B cell (primary cell): ENCODE results near the gene NHS. TPM values are rescaled to one million over a fixed set of nuclear protein-coding genes. Genes with fewer than 3 reads are reported as not detected.

Source experiments
- ATAC-seq: fragments of 200-7000 bp; cut with Tn5 transposase; one replicate; pipeline ENCODE4 v1.10.0; 2021; ENCODE audit warnings: low read depth, mild to moderate bottlenecking, moderate number of reproducible peaks, moderate library complexity
- CTCF ChIA-PET: fragments of 350-600 bp; sonication (Branson Sonifier 250); formaldehyde crosslinking; loops from one replicate; lab custom pipeline; 2021; ENCODE audit warnings: antibody characterized with exemption, inconsistent platforms; lab: Charles Lee
- POLR2A ChIA-PET: fragments of 350-600 bp; sonication (Branson Sonifier 250); formaldehyde crosslinking; loops from one replicate; lab custom pipeline; 2021; ENCODE audit warnings: antibody characterized with exemption; lab: Charles Lee
- DNase-seq: peaks from one replicate; pipeline ENCODE4 v3.0.0; 2013
- H2AFZ ChIP-seq: 2 replicates; pipeline ENCODE4 v1.6.1; 2012; ENCODE audit warnings: mild to moderate bottlenecking, low read depth, low read length; ENCODE audit not compliant: insufficient read depth, poor library complexity, severe bottlenecking
- H3K27ac ChIP-seq, 2 donors: 1 replicate in 1 of 2; 2 replicates in 1 of 2; pipeline ENCODE4 v1.5.1; 2012 to 2013; ENCODE audit warnings: low read length in 2 of 2, mild to moderate bottlenecking in 2 of 2, moderate library complexity in 1 of 2
- H3K27me3 ChIP-seq, 4 experiments: fragments of 200-600 bp in 1 of 4; sonication (generic) in 1 of 4; replicated peaks in 1 of 4; 1 replicate in 2 of 4; 2 replicates in 2 of 4; pipeline versions ENCODE4 v1.6.1 to v1.7.0; 2013 to 2016; ENCODE audit warnings: low read length in 3 of 4, mild to moderate bottlenecking in 2 of 4, mixed read lengths in 1 of 4, moderate library complexity in 1 of 4; ENCODE audit not compliant: insufficient read depth in 4 of 4, control insufficient read depth in 3 of 4; ENCODE audit errors: control extremely low read depth in 1 of 4
- H3K36me3 ChIP-seq, 2 experiments: replicated peaks in 1 of 2; 1 replicate in 1 of 2; 2 replicates in 1 of 2; pipeline versions ENCODE4 v1.6.1 to v1.7.1; 2013; ENCODE audit warnings: low read length in 1 of 2; ENCODE audit not compliant: insufficient read depth in 2 of 2, control insufficient read depth in 1 of 2; ENCODE audit errors: control extremely low read depth in 1 of 2, extremely low read depth in 1 of 2
- H3K4me1 ChIP-seq, 2 donors: fragments of 200-600 bp in 1 of 2; sonication (generic) in 1 of 2; 1 replicate in 1 of 2; 2 replicates in 1 of 2; pipeline versions ENCODE4 v1.5.1 to v1.6.1; 2013 to 2017; ENCODE audit warnings: low read length in 2 of 2; ENCODE audit not compliant: control insufficient read depth in 2 of 2, insufficient read depth in 2 of 2
- H3K4me2 ChIP-seq: replicated peaks from 2 replicates; pipeline ENCODE3; 2012; ENCODE audit warnings: mild to moderate bottlenecking, low read depth, low read length; ENCODE audit not compliant: poor library complexity, severe bottlenecking
- H3K4me3 ChIP-seq, 5 experiments: fragments of 200-600 bp in 1 of 5; sonication (generic) in 1 of 5; 1 replicate in 3 of 5; 2 replicates in 2 of 5; pipeline versions ENCODE4 v1.5.1 to v1.7.0; 2011 to 2016; ENCODE audit warnings: low read length in 4 of 5, mild to moderate bottlenecking in 4 of 5, low read depth in 2 of 5, control low read depth in 1 of 5, moderate library complexity in 1 of 5; ENCODE audit not compliant: insufficient read depth in 1 of 5; ENCODE audit errors: control extremely low read depth in 1 of 5, extremely low read depth in 1 of 5
- H3K79me2 ChIP-seq: fragments of 200-600 bp; sonication (generic); one replicate; pipeline ENCODE4 v1.6.0; 2016; ENCODE audit warnings: low read length; ENCODE audit not compliant: control insufficient read depth, insufficient read depth
- H3K9ac ChIP-seq: fragments of 200-600 bp; sonication (generic); 2 replicates; pipeline ENCODE4 v1.6.1; 2017; ENCODE audit warnings: mild to moderate bottlenecking, low read length, moderate library complexity
- H3K9me3 ChIP-seq, 3 donors: one replicate each; pipeline versions ENCODE4 v1.6.1 to v1.7.1; 2013; ENCODE audit warnings: low read length in 2 of 3; ENCODE audit not compliant: control insufficient read depth in 2 of 3, insufficient read depth in 1 of 3; ENCODE audit errors: control extremely low read depth in 1 of 3
- H4K20me1 ChIP-seq: 2 replicates; pipeline ENCODE4 v1.6.0; 2012; ENCODE audit warnings: mild to moderate bottlenecking, low read length; ENCODE audit not compliant: insufficient read depth, control insufficient read depth, poor library complexity, severe bottlenecking
- H3K27ac Mint-ChIP-seq: one replicate; pipeline ENCODE4 v1.8.0; 2021; ENCODE audit warnings: mixed read lengths
- H3K27me3 Mint-ChIP-seq: one replicate; pipeline ENCODE4 v1.8.0; 2021; ENCODE audit warnings: mixed read lengths
- H3K4me1 Mint-ChIP-seq: one replicate; pipeline ENCODE4 v1.8.0; 2021; ENCODE audit warnings: mixed read lengths
- H3K4me3 Mint-ChIP-seq: one replicate; pipeline ENCODE4 v1.8.0; 2021; ENCODE audit warnings: mixed read lengths
- H3K9me3 Mint-ChIP-seq: one replicate; pipeline ENCODE4 v1.8.0; 2022; ENCODE audit warnings: mixed read lengths; ENCODE audit not compliant: insufficient read depth
- EZH2 ChIP-seq: IDR thresholded peaks from 2 replicates; pipeline ENCODE4 v1.6.1; 2012; ENCODE audit warnings: borderline replicate concordance, low read depth, mild to moderate bottlenecking, moderate library complexity, low read length; ENCODE audit not compliant: insufficient read depth, poor library complexity, severe bottlenecking
- WGBS: methylation state at CpG from one replicate; pipeline ENCODE4 v1.1.5; 2013; ENCODE audit warnings: missing lambda C conversion rate; ENCODE audit not compliant: insufficient coverage; 5-methylcytosine and 5-hydroxymethylcytosine counted together
- intact Hi-C: fragments of 100-400 bp; cut with micrococcal nuclease; formaldehyde crosslinking; loops from one replicate; pipeline ENCODE4 v1.10.0; 2022
- polyA plus RNA-seq: library from polyadenylated mRNA; depleted of rRNA; stranded (reverse); fragments of >200 nt; gene quantifications from 2 replicates; pipeline ENCODE4 v1.2.3, GENCODE V29; 2012
- total RNA-seq, 2 donors: library from RNA; stranded (reverse); fragments of 120-200 nt in 1 of 2; gene quantifications; 1 replicate in 1 of 2; 2 replicates in 1 of 2; pipeline versions ENCODE4 v1.2.3 to v1.2.4, GENCODE V29; 2013 to 2022
- TF ChIP-seq, protein P1 (sequence below): fragments of 200-600 bp; IDR thresholded peaks from one replicate; pipeline ENCODE4 v1.8.0; 2022; ENCODE audit warnings: antibody characterized with exemption, mild to moderate bottlenecking

NHS gene
- total and polyA plus RNA-seq, 2 donors (not counting 1 experiment from before 2014, with no cell fraction given) = not detected

DNA sequence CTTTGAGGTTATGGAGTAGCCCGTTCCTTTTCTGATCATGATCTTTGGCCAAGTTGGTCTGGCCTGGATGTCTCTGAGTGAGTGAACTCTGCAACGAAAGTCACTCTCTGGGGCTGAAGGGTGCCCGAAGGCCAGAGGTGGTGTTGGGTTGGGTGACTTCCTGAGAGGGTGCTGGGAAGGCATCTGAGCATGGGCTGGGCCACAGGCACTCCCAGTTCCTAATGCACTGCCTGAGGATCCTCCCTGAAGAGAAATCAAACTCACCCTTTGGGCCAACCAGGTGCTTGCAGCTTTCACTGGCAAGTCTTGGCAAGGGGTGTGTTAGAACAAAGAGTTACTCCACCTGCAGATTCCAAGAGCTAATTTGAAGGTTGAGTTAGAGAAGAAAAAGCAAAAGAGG lies 295.9 kb downstream of the NHS start:
- Histone ChIP-seq H2AFZ (no peak overlapping the region), H3K27ac (no peak overlapping the region), H3K4me2 (no peak overlapping the region), H3K9me3 (no peaks in the 10 kb centered on the region), H3K79me2 (no peaks in the 10 kb centered on the region), H3K4me1 (no peaks in the 10 kb centered on the region), H3K4me3 (no peak overlapping the region), H3K9ac (no peak overlapping the region), H3K27me3 (no peaks in the 10 kb centered on the region), H3K36me3 (no peaks in the 10 kb centered on the region), H4K20me1 (no peaks in the 10 kb centered on the region)
- Mint-ChIP-seq H3K9me3 (no peaks in the 10 kb centered on the region), H3K4me1 (no peaks in the 10 kb centered on the region), H3K27ac (no peak overlapping the region), H3K4me3 (no peak overlapping the region), H3K27me3 (peaks cover 4% of the 10 kb centered on the region)
- no peak for DNase-seq
- TF ChIP-seq EZH2 = no peak
- TF ChIP-seq, protein P1, sequence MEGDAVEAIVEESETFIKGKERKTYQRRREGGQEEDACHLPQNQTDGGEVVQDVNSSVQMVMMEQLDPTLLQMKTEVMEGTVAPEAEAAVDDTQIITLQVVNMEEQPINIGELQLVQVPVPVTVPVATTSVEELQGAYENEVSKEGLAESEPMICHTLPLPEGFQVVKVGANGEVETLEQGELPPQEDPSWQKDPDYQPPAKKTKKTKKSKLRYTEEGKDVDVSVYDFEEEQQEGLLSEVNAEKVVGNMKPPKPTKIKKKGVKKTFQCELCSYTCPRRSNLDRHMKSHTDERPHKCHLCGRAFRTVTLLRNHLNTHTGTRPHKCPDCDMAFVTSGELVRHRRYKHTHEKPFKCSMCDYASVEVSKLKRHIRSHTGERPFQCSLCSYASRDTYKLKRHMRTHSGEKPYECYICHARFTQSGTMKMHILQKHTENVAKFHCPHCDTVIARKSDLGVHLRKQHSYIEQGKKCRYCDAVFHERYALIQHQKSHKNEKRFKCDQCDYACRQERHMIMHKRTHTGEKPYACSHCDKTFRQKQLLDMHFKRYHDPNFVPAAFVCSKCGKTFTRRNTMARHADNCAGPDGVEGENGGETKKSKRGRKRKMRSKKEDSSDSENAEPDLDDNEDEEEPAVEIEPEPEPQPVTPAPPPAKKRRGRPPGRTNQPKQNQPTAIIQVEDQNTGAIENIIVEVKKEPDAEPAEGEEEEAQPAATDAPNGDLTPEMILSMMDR = no peak
- no CpG with 5 or more reads among the region's 3 CpGs for WGBS
- ATAC-seq = no peak
- ChIA-PET POLR2A (no interaction called here), CTCF (no interaction called here)
- intact Hi-C loops = no loop called here

DNA sequence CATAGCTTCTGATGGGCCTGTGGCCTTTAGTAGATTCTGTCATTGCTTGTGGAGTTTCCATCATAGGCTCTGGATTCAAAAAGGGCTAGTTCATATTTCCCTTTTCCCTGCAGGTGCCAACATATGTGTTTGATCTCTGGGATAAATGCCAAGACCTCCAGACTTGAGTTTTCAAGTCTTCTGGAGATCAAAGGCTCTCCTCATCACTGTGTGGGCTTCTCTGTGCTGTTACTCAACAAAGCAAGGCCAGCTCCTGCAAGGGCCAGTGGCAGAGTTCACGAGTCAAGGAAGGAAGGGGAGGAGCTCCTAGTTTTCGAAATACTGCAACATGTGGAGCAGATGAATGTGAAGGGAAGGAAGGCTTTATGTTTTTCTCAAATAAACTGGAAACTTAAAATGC lies 299.6 kb downstream of the NHS start:
- H4K20me1 ChIP-seq = no peaks in the 10 kb centered on the region
- H3K9ac ChIP-seq = no peak overlapping the region
- H3K27me3 ChIP-seq = no peaks in the 10 kb centered on the region
- ChIA-PET CTCF (no interaction called here), POLR2A (no interaction called here)
- H3K4me1 ChIP-seq = no peaks in the 10 kb centered on the region
- no peaks in the 10 kb centered on the region for H3K4me1 Mint-ChIP-seq
- ATAC-seq (no peak), DNase-seq (no peak)
- H3K4me3 Mint-ChIP-seq = no peak overlapping the region
- no peaks in the 10 kb centered on the region for H3K36me3 ChIP-seq
- no peak overlapping the region for H3K27ac Mint-ChIP-seq
- no peak overlapping the region for H3K4me3 ChIP-seq
- H3K4me2 ChIP-seq = no peak overlapping the region
- no CpG with 5 or more reads among the region's 2 CpGs for WGBS
- H3K27ac ChIP-seq = no peak overlapping the region
- H3K9me3 ChIP-seq = no peaks in the 10 kb centered on the region
- no peak overlapping the region for H2AFZ ChIP-seq
- intact Hi-C loops = no loop called here
- H3K27me3 Mint-ChIP-seq = no peaks in the 10 kb centered on the region
- TF ChIP-seq, protein P1 = no peak
- TF ChIP-seq EZH2 = no peak
- no peaks in the 10 kb centered on the region for H3K9me3 Mint-ChIP-seq
- H3K79me2 ChIP-seq = no peaks in the 10 kb centered on the region
